ENCODE data around the gene TMEM63A. TPM values are rescaled to one million over a fixed set of nuclear protein-coding genes. Genes with fewer than 3 reads are reported as not detected.
"Not testable (repeated sequence)": the region's sequence is repeated elsewhere in the genome, so short reads cannot be mapped to it uniquely, and the experiment has no call there.

TMEM63A gene
- total RNA-seq, 1 experiment from 2014 or later, result 91.7 TPM

- TF ChIP-seq E2F5 (CRISPR knock-in tag; IDR thresholded peaks at IDR 0.05), result no peak
Observed at GRCh38 chr1:225806249-225806648, 75.9 kb downstream of the TMEM63A start (continued).

- H3K4me1 Mint-ChIP-seq; H3K27ac Mint-ChIP-seq; H3K27me3 Mint-ChIP-seq (ENCODE audit: low read depth); DNase-seq (ENCODE audit: low spot score); CTCF ChIA-PET; H3K4me3 Mint-ChIP-seq; ATAC-seq: not testable (repeated sequence)
- POLR2A ChIA-PET, result interaction anchor here (0.8 kb wide), 1 partner anchor 8 kb away, joined by 3 read pairs; the partner anchor contains the start of gene EPHX1
- Mint-ChIP-seq H3K9me3 (peaks cover 20% of the 10 kb centered on the region), H3K36me3 (peaks cover 30% of the 10 kb centered on the region)
Observed at GRCh38 chr1:225801146-225801545, 81.0 kb downstream of the TMEM63A start.

GRCh38 chr1:225796097-225796496 is 86.1 kb downstream of the TMEM63A start:
- Mint-ChIP-seq H3K9me3 (peaks cover 62% of the 10 kb centered on the region), H3K36me3 (peaks cover 77% of the 10 kb centered on the region)
- H3K4me3 Mint-ChIP-seq; H3K27me3 Mint-ChIP-seq (ENCODE audit: low read depth); H3K4me1 Mint-ChIP-seq; POLR2A ChIA-PET; H3K27ac Mint-ChIP-seq; ATAC-seq; CTCF ChIA-PET; DNase-seq (ENCODE audit: low spot score): not testable (repeated sequence)

Small RNA genes within 50 kb of the gene (microRNA-seq; reads per million reads assigned to microRNA genes)
- gene MIR6741 (ENCODE audit: borderline number of aligned reads), result 2.8 reads per million

Other genes with a start within 250 kb of the TMEM63A start
- gene ENAH, start 229.3 kb downstream of the TMEM63A start, total RNA-seq (2021), result 223 to 229 TPM (median 227 TPM) in 3 replicates
- gene SRP9, start 104.6 kb downstream of the TMEM63A start, total RNA-seq (2021), result 374 to 395 TPM (median 375 TPM) in 3 replicates
- 60.9 to 66.2 TPM (median 64.4 TPM) in 3 replicates for gene EPHX1, start 72.3 kb downstream of the TMEM63A start, total RNA-seq (2021)
- gene LEFTY1, start 6.8 kb upstream of the TMEM63A start, total RNA-seq (2021), result 47.0 to 52.9 TPM (median 49.0 TPM) in 3 replicates
- gene PYCR2, start 41.9 kb upstream of the TMEM63A start, total RNA-seq (2021), result 81.5 to 90.3 TPM (median 86.0 TPM) in 3 replicates
- 13.9 to 15.5 TPM (median 14.0 TPM) in 3 replicates for gene LEFTY2, start 58.8 kb upstream of the TMEM63A start, total RNA-seq (2021)
- 13.5 to 17.2 TPM (median 14.6 TPM) in 3 replicates for gene SDE2, start 117.0 kb upstream of the TMEM63A start, total RNA-seq (2021)
- 894 to 987 TPM (median 963 TPM) in 3 replicates for gene H3-3A, start 180.3 kb upstream of the TMEM63A start, total RNA-seq (2021)